GM12878 (cell line): Measurements from ENCODE around the gene IL1RAPL1. TPM values are rescaled to one million over a fixed set of nuclear protein-coding genes. Genes with fewer than 3 reads are reported as not detected.

Experiments used
- ATAC-seq: fragments of 200-7000 bp; cut with Tn5 transposase; 3 replicates; pipeline ENCODE4 v1.9.1; 2020; ENCODE audit warnings: mild to moderate bottlenecking, moderate library complexity
- BruUV-seq: library from RNA; stranded (reverse); fragments of 400-500 nt; replicated peaks from 2 replicates; lab custom pipeline; 2021; lab: Mats Ljungman, UMichigan
- CTCF ChIA-PET: fragments of 300-600 bp; sonication (Branson Sonifier 250); formaldehyde crosslinking; extraction: SDS; loops from one replicate; lab custom pipeline; 2021; ENCODE audit warnings: inconsistent platforms; lab: Yijun Ruan, JAX
- POLR2A ChIA-PET: fragments of 350-600 bp; formaldehyde crosslinking; extraction: SDS; loops from one replicate; lab custom pipeline; 2021; ENCODE audit warnings: inconsistent platforms; lab: Charles Lee
- RAD21 ChIA-PET: fragments of 300-600 bp; sonication (Branson Sonifier 250); formaldehyde crosslinking; loops from one replicate; lab custom pipeline; 2023; ENCODE audit warnings: antibody characterized with exemption; ENCODE audit not compliant: unreplicated experiment; lab: Charles Lee
- SMC1A ChIA-PET: fragments of 300-600 bp; sonication (Branson Sonifier 250); formaldehyde crosslinking; loops from one replicate; lab custom pipeline; 2023; ENCODE audit not compliant: unreplicated experiment, uncharacterized antibody; lab: Charles Lee
- DNase-seq: peaks from one replicate; pipeline ENCODE4 v3.0.0-alpha.2; 2011; ENCODE audit warnings: low read depth, low spot score
- FAIRE-seq: peaks from 3 replicates; lab custom pipeline; 2011; peaks lifted over from hg19 to GRCh38; lab: Jason Lieb, UNC
- H2AFZ ChIP-seq: 2 replicates; pipeline ENCODE4 v1.6.0; 2011; ENCODE audit warnings: low read depth, low read length, control low read depth; ENCODE audit not compliant: control insufficient read depth
- H3K27ac ChIP-seq: 2 replicates; pipeline ENCODE4 v1.5.1; 2011; ENCODE audit warnings: control low read depth; ENCODE audit not compliant: control insufficient read depth, insufficient read depth
- H3K27me3 ChIP-seq, 2 experiments: replicated peaks in 1 of 2; 2 replicates each; pipeline versions ENCODE4 v1.6.0 to v1.6.1; 2011; ENCODE audit warnings: low read length in 1 of 2; ENCODE audit not compliant: control insufficient read depth in 2 of 2, insufficient read depth in 2 of 2
- H3K36me3 ChIP-seq, 2 experiments: 2 replicates each; pipeline ENCODE4 v1.5.1; 2011; ENCODE audit warnings: low read length in 1 of 2; ENCODE audit not compliant: control insufficient read depth in 2 of 2, insufficient read depth in 2 of 2
- H3K4me1 ChIP-seq: 2 replicates; pipeline ENCODE4 v1.6.1; 2011; ENCODE audit warnings: mild to moderate bottlenecking, low read length, moderate library complexity, mixed read lengths; ENCODE audit not compliant: control insufficient read depth, insufficient read depth
- H3K4me2 ChIP-seq: 2 replicates; pipeline ENCODE4 v1.6.0; 2011; ENCODE audit warnings: control low read depth; ENCODE audit not compliant: control insufficient read depth, insufficient read depth
- H3K4me3 ChIP-seq: fragments of 200-600 bp; sonication (generic); 2 replicates; pipeline ENCODE4 v1.5.1; 2016
- H3K79me2 ChIP-seq: 2 replicates; pipeline ENCODE4 v1.6.0; 2011; ENCODE audit warnings: low read length; ENCODE audit not compliant: control insufficient read depth, insufficient read depth
- H3K9ac ChIP-seq: 2 replicates; pipeline ENCODE4 v1.8.0; 2011; ENCODE audit warnings: low read length, control low read depth, mixed read lengths; ENCODE audit not compliant: control insufficient read depth, insufficient read depth
- H3K9me3 ChIP-seq: replicated peaks from 3 replicates; pipeline ENCODE4 v1.5.1; 2011; ENCODE audit warnings: mild to moderate bottlenecking, low read length; ENCODE audit not compliant: control insufficient read depth, insufficient read depth
- H4K20me1 ChIP-seq: 2 replicates; pipeline ENCODE4 v1.6.0; 2011; ENCODE audit not compliant: control insufficient read depth, insufficient read depth
- ASH2L ChIP-seq: fragments of 300-600, 200-600 bp; sonication (generic); IDR thresholded peaks from 2 replicates; pipeline ENCODE4 v1.6.1; 2017; ENCODE audit warnings: low read depth, mild to moderate bottlenecking, borderline replicate concordance
- BCL3 ChIP-seq: IDR thresholded peaks from 2 replicates; pipeline ENCODE4 v1.6.1; 2011; ENCODE audit warnings: borderline replicate concordance, low read depth, mild to moderate bottlenecking, moderate library complexity, low read length; ENCODE audit not compliant: insufficient read depth, poor library complexity, severe bottlenecking
- CHD1 ChIP-seq: IDR thresholded peaks from 2 replicates; pipeline ENCODE4 v1.6.1; 2012; ENCODE audit warnings: low read depth, low read length, improper control_type of control experiment
- CHD4 ChIP-seq: fragments of 200-600 bp; sonication (generic); IDR thresholded peaks from 2 replicates; pipeline ENCODE4 v1.6.1; 2016; ENCODE audit warnings: mild to moderate bottlenecking
- CTCF ChIP-seq, 3 experiments: IDR thresholded peaks in 2 of 3; conservative IDR thresholded peaks in 1 of 3; 2 replicates each; pipeline ENCODE4 v1.5.1; 2011; ENCODE audit warnings: low read depth in 3 of 3, low read length in 3 of 3, mild to moderate bottlenecking in 3 of 3, control low read depth in 2 of 3, moderate library complexity in 2 of 3, inconsistent platforms in 1 of 3, mixed read lengths in 1 of 3; ENCODE audit not compliant: control insufficient read depth in 2 of 3, insufficient read depth in 1 of 3; ENCODE audit errors: extremely low read depth in 1 of 3
- MEF2A ChIP-seq: IDR thresholded peaks from 2 replicates; pipeline ENCODE4 v1.6.1; 2011; ENCODE audit warnings: low read depth, mild to moderate bottlenecking, low read length, moderate library complexity; ENCODE audit not compliant: insufficient read depth
- MEF2B ChIP-seq: fragments of 450-650 bp; IDR thresholded peaks from 2 replicates; pipeline ENCODE4 v1.6.1; 2018; ENCODE audit warnings: mild to moderate bottlenecking, moderate library complexity; ENCODE audit not compliant: partially characterized antibody, poor library complexity, severe bottlenecking
- NFIC ChIP-seq: IDR thresholded peaks from 2 replicates; pipeline ENCODE4 v1.6.1; 2012; ENCODE audit warnings: low read depth, mild to moderate bottlenecking, inconsistent platforms, low read length, moderate library complexity
- NFYA ChIP-seq: IDR thresholded peaks from 2 replicates; pipeline ENCODE4 v1.6.1; 2011; ENCODE audit warnings: low read depth, mild to moderate bottlenecking, low read length, improper control_type of control experiment, borderline replicate concordance
- POU2F2 ChIP-seq: IDR thresholded peaks from 3 replicates; pipeline ENCODE4 v1.6.1; 2011; ENCODE audit warnings: low read depth, mild to moderate bottlenecking, low read length, borderline replicate concordance
- RAD21 ChIP-seq: IDR thresholded peaks from 2 replicates; pipeline ENCODE4 v1.6.1; 2011; ENCODE audit warnings: mild to moderate bottlenecking, low read depth, low read length, moderate library complexity; ENCODE audit not compliant: insufficient read depth
- SMAD1 ChIP-seq: fragments of 450-650 bp; IDR thresholded peaks from 2 replicates; pipeline ENCODE4 v1.6.1; 2018; ENCODE audit warnings: mild to moderate bottlenecking, low read depth; ENCODE audit not compliant: partially characterized antibody
- SMC3 ChIP-seq: IDR thresholded peaks from 2 replicates; pipeline ENCODE4 v1.6.1; 2011; ENCODE audit warnings: low read length, improper control_type of control experiment, borderline replicate concordance
- STAT1 ChIP-seq: fragments of 450-650 bp; conservative IDR thresholded peaks from 2 replicates; pipeline ENCODE4 v1.6.1; 2014; ENCODE audit warnings: antibody characterized with exemption, mild to moderate bottlenecking
- SUPT20H ChIP-seq: IDR thresholded peaks from 2 replicates; pipeline ENCODE4 v1.6.1; 2011; ENCODE audit warnings: low read depth, mild to moderate bottlenecking, low read length, moderate library complexity, borderline replicate concordance; ENCODE audit not compliant: control insufficient read depth
- TAF1 ChIP-seq: IDR thresholded peaks from 2 replicates; pipeline ENCODE4 v1.6.1; 2011; ENCODE audit warnings: mild to moderate bottlenecking, low read depth, low read length, borderline replicate concordance
- YY1 ChIP-seq: IDR thresholded peaks from 2 replicates; pipeline ENCODE4 v1.6.1; 2011; ENCODE audit warnings: low read depth, mild to moderate bottlenecking, low read length
- ZZZ3 ChIP-seq: IDR thresholded peaks from 2 replicates; pipeline ENCODE4 v1.6.1; 2011; ENCODE audit warnings: low read depth; ENCODE audit not compliant: control insufficient read depth, insufficient read length
- WGBS: methylation state at CpG from one replicate; pipeline ENCODE4 v1.1.6; 2016; ENCODE audit warnings: low lambda C conversion rate; ENCODE audit not compliant: insufficient replicate concordance, insufficient coverage; ENCODE audit errors: missing lambda C conversion rate; 5-methylcytosine and 5-hydroxymethylcytosine counted together
- in situ Hi-C: fragments of 300-500 bp; cut with MboI; formaldehyde crosslinking; loops from 9 replicates; pipeline ENCODE4 v1.14.3; 2018; ENCODE audit warnings: mixed read lengths
- intact Hi-C: fragments of 100-400 bp; cut with micrococcal nuclease; formaldehyde crosslinking; loops from one replicate; pipeline ENCODE4 v1.14.2; 2022; ENCODE audit not compliant: unreplicated experiment
- polyA plus RNA-seq, 11 experiments: library from polyadenylated mRNA; depleted of rRNA in 4 of 11; unstranded in 6 of 11; stranded (reverse) in 5 of 11; fragments of >200 nt; fragmentation: Nextera tagmentation in 4 of 11; fragmentation: Illumina TruSeq in 1 of 11; extraction: Ambion mirVana in 4 of 11; extraction: Trizol in 1 of 11; gene quantifications; 1 replicate in 1 of 11; 2 replicates in 10 of 11; pipeline versions ENCODE4 v1.2.1 to v1.2.3, GENCODE V29; 2011 to 2016; ENCODE audit warnings: inconsistent platforms in 2 of 11, missing spikeins in 2 of 11, low read depth in 1 of 11
- total RNA-seq, 4 experiments: library from RNA; depleted of rRNA in 3 of 4; stranded (reverse); fragments of >200 nt in 3 of 4; fragmentation: Illumina TruSeq in 1 of 4; extraction: Trizol in 1 of 4; gene quantifications; 2 replicates each; pipeline versions ENCODE4 v1.2.1 to v1.2.3, GENCODE V29; 2013 to 2021

Gene IL1RAPL1
- total and polyA plus RNA-seq, 10 of the 15 experiments (the other 5 are each of a cell fraction or from before 2014, with no cell fraction given), result not detected

- ChIA-PET CTCF (interaction anchor here (1.1 kb wide), 1 partner anchor 139 kb away, joined by 5 read pairs; no protein-coding TSS in a partner anchor), POLR2A (no interaction called here)
Observed at GRCh38 chrX:29617725-29618124, 1030.5 kb downstream of the IL1RAPL1 start.

More at GRCh38 chrX:29617725-29618124, 1030.5 kb downstream of the IL1RAPL1 start:
- DNase-seq, result no peak
- BruUV-seq, result no TSS peak
- in situ Hi-C loops, result no loop called here
- no peak overlapping the region; the same call in 1 of the 2 replicates for H2AFZ ChIP-seq
- no peak for FAIRE-seq
- no peaks in the 10 kb centered on the region for H3K36me3 ChIP-seq
- no peak overlapping the region for H3K9ac ChIP-seq
- no peak for TF ChIP-seq MEF2A
- no peak for TF ChIP-seq STAT1
- TF ChIP-seq YY1, result no peak
- peak; percentile 16; the same call in 1 of the 2 replicates for TF ChIP-seq SMC3
- 0 out of 3 replicates have a peak, but pooled peaks have one; percentile 21 for TF ChIP-seq POU2F2
- TF ChIP-seq SMAD1, result no peak
- TF ChIP-seq RAD21, result peak; percentile 54
- no peak for TF ChIP-seq TAF1
- no peak for TF ChIP-seq NFYA
- no peak for TF ChIP-seq SUPT20H
- no peak for TF ChIP-seq ZZZ3
- TF ChIP-seq ASH2L, result no peak
- peak; percentile 16 to 32 (median 23); a peak in 4 of 6 replicates for TF ChIP-seq CTCF (IDR thresholded peaks at IDR 0.05 in 2 of 3, conservative IDR thresholded peaks at IDR 0.05 in 1 of 3; ENCODE audit: control insufficient read depth in 2 of 3, extremely low read depth in 1 of 3, insufficient read depth in 1 of 3, low read depth in 3 of 3, low read length in 3 of 3)
- TF ChIP-seq MEF2B, result no peak
- TF ChIP-seq BCL3, result no peak
- TF ChIP-seq CHD1, result no peak
- no peak for TF ChIP-seq NFIC
- TF ChIP-seq CHD4, result no peak
- TF ChIP-seq, all 136 proteins: peak for 4
- Histone ChIP-seq H3K4me3 (no peak overlapping the region), H3K9me3 (no peaks in the 10 kb centered on the region), H3K4me1 (no peaks in the 10 kb centered on the region), H3K27ac (no peak overlapping the region), H3K27me3 (no peaks in the 10 kb centered on the region), H3K4me2 (no peak overlapping the region), H3K79me2 (no peaks in the 10 kb centered on the region), H4K20me1 (no peaks in the 10 kb centered on the region)
- no peak for ATAC-seq
- intact Hi-C loops, result no loop called here
- 30% methylated on average over 4 of the region's 4 CpGs for WGBS
- ChIA-PET SMC1A (interaction anchor here (0.8 to 1.3 kb wide), 3 partner anchors 9 to 26 kb away, joined by 3 read pairs; no protein-coding TSS in a partner anchor), RAD21 (interaction anchor here (0.6 kb wide), 1 partner anchor 118 kb away, joined by 3 read pairs; no protein-coding TSS in a partner anchor)
